SJSA1 (cell line): ENCODE results near the gene TM6SF1. TPM values are rescaled to one million over a fixed set of nuclear protein-coding genes. Genes with fewer than 3 reads are reported as not detected.
"Not testable (repeated sequence)": the region's sequence is repeated elsewhere in the genome, so short reads cannot be mapped to it uniquely, and the experiment has no call there.

Experiments
- DNase-seq, 2 experiments: peaks; one replicate each; pipeline ENCODE4 v3.0.0-alpha.2; 2015 to 2020; ENCODE audit warnings: low spot score in 2 of 2, low read depth in 1 of 2
- H3K27ac ChIP-seq: fragments of 250-450 bp; sonication (Bioruptor Pico); 2 replicates; pipeline ENCODE4 v1.5.1; 2020; ENCODE audit warnings: mild to moderate bottlenecking, moderate library complexity
- H3K27me3 ChIP-seq: fragments of 250-450 bp; sonication (Bioruptor Pico); replicated peaks from 2 replicates; pipeline ENCODE4 v1.5.1; 2020; ENCODE audit warnings: mild to moderate bottlenecking, moderate library complexity
- H3K36me3 ChIP-seq: fragments of 250-450 bp; sonication (Bioruptor Pico); 2 replicates; pipeline ENCODE4 v1.5.1; 2020; ENCODE audit warnings: mild to moderate bottlenecking
- H3K4me1 ChIP-seq: fragments of 250-450 bp; sonication (Bioruptor Pico); replicated peaks from 2 replicates; pipeline ENCODE4 v1.6.1; 2021; ENCODE audit warnings: mild to moderate bottlenecking
- H3K4me3 ChIP-seq: fragments of 250-450 bp; sonication (Bioruptor Pico); 2 replicates; pipeline ENCODE4 v1.5.1; 2020; ENCODE audit warnings: mild to moderate bottlenecking
- H3K9me3 ChIP-seq: fragments of 250-450 bp; sonication (Bioruptor Pico); replicated peaks from 2 replicates; pipeline ENCODE4 v1.5.1; 2020; ENCODE audit warnings: mild to moderate bottlenecking
- total RNA-seq: library from RNA; depleted of rRNA; stranded (reverse); fragments of >200 nt; shearing (Covaris generic); gene quantifications from 2 replicates; pipeline ENCODE4 v1.2.3, GENCODE V29; 2014

Gene TM6SF1
- total RNA-seq, 1 experiment from 2014 or later = 2.2 TPM

GRCh38 chr15:83155942-83156341 is 48.5 kb downstream of the TM6SF1 start:
- no peak for DNase-seq
- H3K27me3 ChIP-seq = no peaks in the 10 kb centered on the region
- no peaks in the 10 kb centered on the region for H3K4me1 ChIP-seq
- no peak overlapping the region for H3K27ac ChIP-seq
- no peak overlapping the region for H3K4me3 ChIP-seq
- no peaks in the 10 kb centered on the region for H3K9me3 ChIP-seq
- H3K36me3 ChIP-seq = peaks cover 54% of the 10 kb centered on the region

- H3K27ac ChIP-seq = no peak overlapping the region
- no peaks in the 10 kb centered on the region for H3K27me3 ChIP-seq
- peaks cover 64% of the 10 kb centered on the region for H3K36me3 ChIP-seq
- H3K4me3 ChIP-seq = no peak overlapping the region
- no peak for DNase-seq
- H3K9me3 ChIP-seq = no peaks in the 10 kb centered on the region
- no peaks in the 10 kb centered on the region for H3K4me1 ChIP-seq
Observed at GRCh38 chr15:83158393-83158792, 50.9 kb downstream of the TM6SF1 start.

- H3K36me3 ChIP-seq = peaks cover 57% of the 10 kb centered on the region
- H3K27me3 ChIP-seq = no peaks in the 10 kb centered on the region
- no peak for DNase-seq
- no peak overlapping the region for H3K27ac ChIP-seq
- no peaks in the 10 kb centered on the region for H3K9me3 ChIP-seq
- no peak overlapping the region for H3K4me3 ChIP-seq
- 0 out of 2 replicates have a peak, but pooled peaks cover 3% of the 10 kb centered on the region for H3K4me1 ChIP-seq
Observed at GRCh38 chr15:83160741-83161140, 53.3 kb downstream of the TM6SF1 start.

- no peak for DNase-seq
- Histone ChIP-seq H3K27me3 (no peaks in the 10 kb centered on the region), H3K36me3 (peaks cover 34% of the 10 kb centered on the region), H3K4me3 (no peak overlapping the region), H3K4me1 (0 out of 2 replicates have a peak, but pooled peaks cover 3% of the 10 kb centered on the region), H3K27ac (no peak overlapping the region), H3K9me3 (peaks cover 8% of the 10 kb centered on the region; the same call in 1 of the 2 replicates)
Observed at GRCh38 chr15:83163032-83163431, 55.6 kb downstream of the TM6SF1 start.

- Histone ChIP-seq H3K4me3 (no peak overlapping the region), H3K9me3 (peaks cover 8% of the 10 kb centered on the region; the same call in 1 of the 2 replicates), H3K36me3 (peaks cover 26% of the 10 kb centered on the region), H3K4me1 (0 out of 2 replicates have a peak, but pooled peaks cover 3% of the 10 kb centered on the region), H3K27me3 (no peaks in the 10 kb centered on the region), H3K27ac (no peak overlapping the region)
- no peak for DNase-seq
Observed at GRCh38 chr15:83164111-83164770, 56.8 kb downstream of the TM6SF1 start.

GRCh38 chr15:83164771-83165404 is 57.4 kb downstream of the TM6SF1 start:
- no peak for DNase-seq
- H3K9me3 ChIP-seq = peaks cover 8% of the 10 kb centered on the region; the same call in 1 of the 2 replicates
- H3K27me3 ChIP-seq = no peaks in the 10 kb centered on the region
- H3K36me3 ChIP-seq = peaks cover 21% of the 10 kb centered on the region
- no peak overlapping the region for H3K4me3 ChIP-seq
- no peak overlapping the region for H3K27ac ChIP-seq
- 0 out of 2 replicates have a peak, but pooled peaks cover 3% of the 10 kb centered on the region for H3K4me1 ChIP-seq

- no peak for DNase-seq
- Histone ChIP-seq H3K27ac (no peak overlapping the region), H3K36me3 (peaks cover 21% of the 10 kb centered on the region), H3K9me3 (peaks cover 8% of the 10 kb centered on the region; the same call in 1 of the 2 replicates), H3K4me1 (peaks cover 8% of the 10 kb centered on the region), H3K4me3 (no peak overlapping the region), H3K27me3 (no peaks in the 10 kb centered on the region)
Observed at GRCh38 chr15:83166218-83166617, 58.8 kb downstream of the TM6SF1 start.

- H3K4me1 ChIP-seq = peaks cover 8% of the 10 kb centered on the region
- H3K27ac ChIP-seq = no peak overlapping the region
- H3K4me3 ChIP-seq = no peak overlapping the region
- H3K9me3 ChIP-seq = peaks cover 8% of the 10 kb centered on the region; the same call in 1 of the 2 replicates
- no peak for DNase-seq
- peaks cover 14% of the 10 kb centered on the region for H3K36me3 ChIP-seq
- H3K27me3 ChIP-seq = no peaks in the 10 kb centered on the region
Observed at GRCh38 chr15:83166830-83167229, 59.4 kb downstream of the TM6SF1 start.

GRCh38 chr15:83169576-83169975 is 62.1 kb downstream of the TM6SF1 start:
- H3K27ac ChIP-seq, H3K27me3 ChIP-seq: not testable (repeated sequence)

GRCh38 chr15:83170474-83171165 is 63.2 kb downstream of the TM6SF1 start:
- DNase-seq = no peak
- peaks cover 5% of the 10 kb centered on the region for H3K4me1 ChIP-seq
- H3K27ac ChIP-seq = no peak overlapping the region; the same call in 1 of the 2 replicates
- no peaks in the 10 kb centered on the region for H3K27me3 ChIP-seq
- H3K36me3 ChIP-seq = no peaks in the 10 kb centered on the region
- no peak overlapping the region for H3K4me3 ChIP-seq
- H3K9me3 ChIP-seq = peaks cover 8% of the 10 kb centered on the region; the same call in 1 of the 2 replicates

More at GRCh38 chr15:83169576-83169975, 62.1 kb downstream of the TM6SF1 start:
- H3K36me3 ChIP-seq, H3K4me1 ChIP-seq, H3K9me3 ChIP-seq, H3K4me3 ChIP-seq, DNase-seq: not testable (repeated sequence)

- Histone ChIP-seq H3K27me3 (no peaks in the 10 kb centered on the region), H3K27ac (no peak overlapping the region)
- DNase-seq = no peak
Observed at GRCh38 chr15:83174891-83175290, 67.4 kb downstream of the TM6SF1 start.

GRCh38 chr15:83178390-83178789 is 70.9 kb downstream of the TM6SF1 start:
- no peaks in the 10 kb centered on the region for H3K27me3 ChIP-seq
- DNase-seq = no peak
- H3K27ac ChIP-seq = no peak overlapping the region
- H3K4me1 ChIP-seq = no peaks in the 10 kb centered on the region
- H3K4me3 ChIP-seq = no peak overlapping the region
- no peaks in the 10 kb centered on the region for H3K36me3 ChIP-seq
- no peaks in the 10 kb centered on the region for H3K9me3 ChIP-seq

More at GRCh38 chr15:83174891-83175290, 67.4 kb downstream of the TM6SF1 start:
- H3K4me3 ChIP-seq = no peak overlapping the region
- H3K9me3 ChIP-seq = no peaks in the 10 kb centered on the region
- H3K36me3 ChIP-seq = no peaks in the 10 kb centered on the region
- peaks cover 5% of the 10 kb centered on the region for H3K4me1 ChIP-seq

GRCh38 chr15:83178869-83179325 is 71.5 kb downstream of the TM6SF1 start:
- Histone ChIP-seq H3K36me3 (no peaks in the 10 kb centered on the region), H3K27ac (no peak overlapping the region), H3K9me3 (no peaks in the 10 kb centered on the region), H3K27me3 (no peaks in the 10 kb centered on the region), H3K4me1 (no peaks in the 10 kb centered on the region), H3K4me3 (no peak overlapping the region)
- no peak for DNase-seq

GRCh38 chr15:83185561-83185960 is 78.1 kb downstream of the TM6SF1 start:
- Histone ChIP-seq H3K4me3 (no peak overlapping the region), H3K27me3 (no peaks in the 10 kb centered on the region), H3K4me1 (no peaks in the 10 kb centered on the region), H3K36me3 (no peaks in the 10 kb centered on the region), H3K27ac (no peak overlapping the region), H3K9me3 (no peaks in the 10 kb centered on the region)
- DNase-seq = no peak
